Mesenchymal stem cell (in vitro differentiated cells and primary cell): ENCODE data around the gene PIEZO1.

Experiments
- DNase-seq: peaks from one replicate; pipeline ENCODE4 v3.0.0-alpha.2; 2013
- H2AFZ ChIP-seq: one replicate; pipeline ENCODE4 v1.6.1; 2013; ENCODE audit warnings: low read depth, mild to moderate bottlenecking, control low read depth, inconsistent platforms, low read length, moderate library complexity
- H2AK5ac ChIP-seq: 2 replicates; pipeline ENCODE4 v1.6.1; 2013; ENCODE audit warnings: low read length, moderate library complexity, mild to moderate bottlenecking, inconsistent platforms; ENCODE audit not compliant: severe bottlenecking
- H2BK120ac ChIP-seq: one replicate; pipeline ENCODE4 v1.6.1; 2013; ENCODE audit warnings: low read depth, mild to moderate bottlenecking, inconsistent platforms, low read length, moderate library complexity
- H2BK12ac ChIP-seq, 2 experiments: one replicate each; pipeline ENCODE4 v1.6.1; 2013; ENCODE audit warnings: inconsistent platforms in 2 of 2, low read length in 2 of 2, mild to moderate bottlenecking in 2 of 2, moderate library complexity in 2 of 2, control low read depth in 1 of 2
- H2BK15ac ChIP-seq: one replicate; pipeline ENCODE4 v1.6.1; 2013; ENCODE audit warnings: mild to moderate bottlenecking, low read depth, inconsistent platforms; ENCODE audit not compliant: poor library complexity, severe bottlenecking
- H2BK5ac ChIP-seq: 2 replicates; pipeline ENCODE4 v1.6.1; 2013; ENCODE audit warnings: low read depth, mild to moderate bottlenecking, low read length, control low read depth, inconsistent platforms; ENCODE audit not compliant: poor library complexity, severe bottlenecking
- H3K14ac ChIP-seq, 2 experiments: one replicate each; pipeline ENCODE4 v1.6.1; 2013; ENCODE audit warnings: inconsistent platforms in 2 of 2, low read length in 2 of 2, control low read depth in 1 of 2, mild to moderate bottlenecking in 1 of 2, moderate library complexity in 1 of 2
- H3K18ac ChIP-seq, 2 experiments: one replicate each; pipeline ENCODE4 v1.6.1; 2013; ENCODE audit warnings: inconsistent platforms in 2 of 2, low read length in 2 of 2, control low read depth in 1 of 2, low read depth in 1 of 2, mild to moderate bottlenecking in 1 of 2
- H3K23ac ChIP-seq, 2 experiments: one replicate each; pipeline ENCODE4 v1.6.1; 2013; ENCODE audit warnings: inconsistent platforms in 2 of 2, low read length in 2 of 2, mild to moderate bottlenecking in 2 of 2, moderate library complexity in 2 of 2, control low read depth in 1 of 2
- H3K27ac ChIP-seq: 2 replicates; pipeline ENCODE4 v1.5.1; 2013; ENCODE audit warnings: mild to moderate bottlenecking, moderate library complexity, low read length, control low read depth, inconsistent platforms; ENCODE audit not compliant: poor library complexity, severe bottlenecking
- H3K27me3 ChIP-seq, 2 experiments: 2 replicates each; pipeline versions ENCODE4 v1.6.1 to v1.7.0; 2013; ENCODE audit warnings: low read length in 2 of 2, mild to moderate bottlenecking in 2 of 2, moderate library complexity in 2 of 2, control low read depth in 1 of 2, inconsistent platforms in 1 of 2; ENCODE audit not compliant: control insufficient read depth in 1 of 2, insufficient read depth in 1 of 2
- H3K36me3 ChIP-seq, 2 experiments: 2 replicates each; pipeline versions ENCODE4 v1.6.1 to v1.7.0; 2013; ENCODE audit warnings: low read length in 2 of 2, control low read depth in 1 of 2, inconsistent platforms in 1 of 2, low read depth in 1 of 2, mild to moderate bottlenecking in 1 of 2; ENCODE audit not compliant: insufficient read depth in 2 of 2, control insufficient read depth in 1 of 2
- H3K4ac ChIP-seq, 2 experiments: one replicate each; pipeline ENCODE4 v1.6.1; 2013; ENCODE audit warnings: inconsistent platforms in 2 of 2, low read length in 2 of 2, mild to moderate bottlenecking in 2 of 2, moderate library complexity in 2 of 2, control low read depth in 1 of 2, low read depth in 1 of 2
- H3K4me1 ChIP-seq: 2 replicates; pipeline ENCODE4 v1.6.1; 2013; ENCODE audit warnings: low read depth, low read length, control low read depth; ENCODE audit not compliant: control insufficient read depth, insufficient read depth
- H3K4me2 ChIP-seq: 2 replicates; pipeline ENCODE4 v1.6.1; 2013; ENCODE audit warnings: low read length, mild to moderate bottlenecking, inconsistent platforms; ENCODE audit not compliant: poor library complexity, severe bottlenecking
- H3K4me3 ChIP-seq, 2 experiments: 2 replicates each; pipeline versions ENCODE4 v1.5.1 to v1.7.0; 2013; ENCODE audit warnings: low read length in 2 of 2, mild to moderate bottlenecking in 2 of 2, control low read depth in 1 of 2, low read depth in 1 of 2; ENCODE audit not compliant: insufficient read depth in 1 of 2
- H3K79me1 ChIP-seq: replicated peaks from 2 replicates; pipeline ENCODE4 v1.6.1; 2013; ENCODE audit warnings: mild to moderate bottlenecking, control low read depth, low read length, inconsistent platforms; ENCODE audit not compliant: poor library complexity, severe bottlenecking
- H3K9ac ChIP-seq: 2 replicates; pipeline ENCODE4 v1.7.0; 2013; ENCODE audit warnings: mild to moderate bottlenecking, low read length, moderate library complexity
- H3K9me3 ChIP-seq: 2 replicates; pipeline ENCODE4 v1.7.0; 2013; ENCODE audit warnings: mild to moderate bottlenecking, low read length; ENCODE audit not compliant: control insufficient read depth
- H4K8ac ChIP-seq: one replicate; pipeline ENCODE4 v1.6.1; 2013; ENCODE audit warnings: inconsistent platforms, mild to moderate bottlenecking, low read length, moderate library complexity
- H4K91ac ChIP-seq: one replicate; pipeline ENCODE4 v1.6.1; 2013; ENCODE audit warnings: mild to moderate bottlenecking, low read length, inconsistent platforms
- WGBS: methylation state at CpG from one replicate; pipeline ENCODE4 v1.1.7; 2013; ENCODE audit warnings: mixed read lengths; 5-methylcytosine and 5-hydroxymethylcytosine counted together

Gene PIEZO1

DNA sequence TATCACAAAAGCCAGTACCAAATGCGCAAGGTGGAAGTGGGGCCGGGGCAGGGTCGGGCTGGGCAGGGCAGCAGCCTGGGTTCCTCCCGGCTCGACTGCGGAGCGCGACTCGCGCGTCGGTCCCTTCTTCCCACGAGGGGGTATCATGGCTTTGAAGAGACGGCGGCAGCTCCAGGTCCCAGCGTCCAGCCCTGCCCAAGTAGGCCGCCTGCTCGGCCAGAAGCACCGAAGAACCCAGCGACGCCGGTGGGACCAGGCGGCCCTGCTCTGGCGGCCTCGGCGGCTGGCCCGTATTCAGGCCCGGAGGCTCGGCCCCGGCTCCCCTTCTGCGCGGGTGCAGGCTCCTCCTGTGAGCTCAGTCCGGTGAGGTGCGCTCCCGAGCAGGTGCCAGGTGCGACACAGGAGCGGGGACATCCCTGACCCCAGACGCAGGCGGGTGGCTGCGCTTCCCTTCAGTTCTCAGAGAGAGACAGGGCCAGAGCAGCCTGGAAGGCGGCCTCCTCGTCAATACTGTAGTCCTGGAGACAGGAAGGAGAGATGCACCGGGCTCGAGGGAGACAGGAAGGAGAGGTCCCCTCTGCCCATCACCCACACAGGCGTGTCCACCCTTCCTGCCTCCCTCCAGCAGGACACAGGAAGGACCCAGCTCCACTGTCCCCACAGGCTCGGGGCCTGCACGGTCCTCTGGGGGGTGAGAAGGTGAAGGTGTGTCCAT lies 87.7 kb downstream of the PIEZO1 start:
- H3K23ac ChIP-seq = no peak overlapping the region
- H4K8ac ChIP-seq = no peak overlapping the region
- H2AK5ac ChIP-seq = no peak overlapping the region
- H3K9ac ChIP-seq = no peak overlapping the region
- H3K4me2 ChIP-seq = no peak overlapping the region
- H3K4ac ChIP-seq = no peak overlapping the region
- peaks cover 17% of the 10 kb centered on the region for H3K4me1 ChIP-seq
- no peak overlapping the region for H2BK12ac ChIP-seq
- 92% methylated on average over 44 of the region's 47 CpGs for WGBS
- no peak overlapping the region for H2BK15ac ChIP-seq
- no peak overlapping the region for H3K4me3 ChIP-seq
- no peak overlapping the region for H2BK120ac ChIP-seq
- H4K91ac ChIP-seq = no peak overlapping the region
- no peaks in the 10 kb centered on the region for H3K9me3 ChIP-seq
- H2BK5ac ChIP-seq = no peak overlapping the region
- H3K27ac ChIP-seq = no peak overlapping the region
- peaks cover 11% of the 10 kb centered on the region for H3K79me1 ChIP-seq
- peaks cover 0 to 13% of the 10 kb centered on the region in 2 experiments for H3K27me3 ChIP-seq
- no peak overlapping the region for H2AFZ ChIP-seq
- no peak for DNase-seq
- H3K18ac ChIP-seq = no peak overlapping the region
- H3K14ac ChIP-seq = no peak overlapping the region
- H3K36me3 ChIP-seq = peaks cover 24 to 54% of the 10 kb centered on the region in 2 experiments

DNA sequence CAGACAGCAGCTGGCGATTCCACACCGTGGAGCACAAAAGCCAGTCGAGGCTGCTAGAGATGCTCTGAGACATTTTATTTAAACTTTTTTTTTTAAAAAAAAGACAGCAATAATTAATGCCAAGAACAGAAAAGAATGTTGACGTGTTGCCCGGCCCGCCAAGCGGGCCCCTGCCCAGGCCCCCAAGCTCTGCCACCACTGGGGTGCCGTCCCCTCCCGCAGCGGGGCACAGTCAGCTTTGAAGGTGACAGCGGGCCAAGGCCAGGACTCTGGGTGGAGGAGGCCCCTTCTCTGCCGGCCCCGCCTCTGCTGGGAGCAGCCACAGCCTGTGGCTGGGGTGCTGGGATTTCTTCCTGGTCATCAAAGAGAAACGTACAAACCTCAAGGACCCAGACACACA lies 88.6 kb downstream of the PIEZO1 start:
- Histone ChIP-seq H2AK5ac (no peak overlapping the region), H3K79me1 (peaks cover 5% of the 10 kb centered on the region), H3K27me3 (peaks cover 0 to 16% of the 10 kb centered on the region in 2 experiments), H2BK120ac (no peak overlapping the region), H3K18ac (no peak overlapping the region), H3K9ac (no peak overlapping the region), H2BK5ac (no peak overlapping the region), H4K91ac (no peak overlapping the region), H3K4ac (no peak overlapping the region), H2BK15ac (no peak overlapping the region), H3K4me2 (no peak overlapping the region), H3K23ac (no peak overlapping the region), H3K14ac (no peak overlapping the region), H3K9me3 (no peaks in the 10 kb centered on the region), H3K4me3 (no peak overlapping the region), H2BK12ac (no peak overlapping the region), H3K27ac (no peak overlapping the region), H3K36me3 (peaks cover 24 to 50% of the 10 kb centered on the region in 2 experiments), H4K8ac (no peak overlapping the region), H3K4me1 (peaks cover 13% of the 10 kb centered on the region), H2AFZ (no peak overlapping the region)
- no peak for DNase-seq
- 94% methylated on average over 11 of the region's 14 CpGs for WGBS

DNA sequence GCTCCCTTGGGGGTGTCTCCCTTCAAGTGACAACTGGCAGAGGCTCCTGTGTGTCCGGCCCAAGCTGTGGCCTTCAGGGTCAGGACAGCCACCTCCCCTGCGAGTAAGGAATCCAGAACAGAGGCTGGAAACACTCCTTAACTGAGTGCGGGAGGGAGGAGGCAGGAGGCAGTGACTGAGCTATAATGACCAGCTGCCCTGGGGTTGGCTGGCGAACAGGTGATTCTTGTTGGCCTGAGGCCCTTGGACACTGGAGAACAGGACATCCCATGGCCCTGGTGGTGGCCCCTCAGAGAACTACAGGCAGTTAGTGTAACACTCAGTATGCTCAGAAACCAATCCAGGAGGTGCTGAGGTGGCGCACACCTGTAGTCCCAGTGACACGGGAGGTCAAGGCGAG lies 89.3 kb downstream of the PIEZO1 start:
- H2BK15ac ChIP-seq = no peak overlapping the region
- H3K27ac ChIP-seq = no peak overlapping the region
- no peak overlapping the region for H4K91ac ChIP-seq

DNA sequence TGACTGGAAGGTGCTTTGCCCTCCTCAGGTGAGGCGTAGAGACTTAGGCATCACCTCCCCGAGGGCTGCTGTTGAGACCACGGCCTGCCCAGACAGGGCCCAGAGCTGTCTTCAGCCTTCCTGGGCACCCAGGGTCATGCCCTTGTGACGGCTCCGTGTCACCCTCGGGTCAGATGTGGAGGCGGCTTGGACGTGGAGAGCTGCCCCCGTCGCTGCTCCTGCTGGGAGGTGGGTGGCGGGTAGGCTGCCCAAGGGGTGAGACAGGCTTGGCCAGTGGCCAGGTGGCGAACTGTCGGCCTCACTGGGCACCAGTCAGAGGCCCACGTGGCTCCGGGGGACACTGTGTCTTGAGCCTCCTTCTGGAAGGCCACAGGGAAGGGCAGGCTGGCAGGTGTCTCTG lies 89.8 kb downstream of the PIEZO1 start:
- no peak overlapping the region for H2BK5ac ChIP-seq
- H3K79me1 ChIP-seq = no peaks in the 10 kb centered on the region
- DNase-seq = no peak
- WGBS = 87% methylated on average over 15 of the region's 15 CpGs
- peaks cover 4% of the 10 kb centered on the region for H3K4me1 ChIP-seq
- H4K8ac ChIP-seq = no peak overlapping the region
- no peaks in the 10 kb centered on the region for H3K9me3 ChIP-seq
- no peak overlapping the region for H2BK15ac ChIP-seq
- H3K18ac ChIP-seq = no peak overlapping the region
- no peak overlapping the region for H3K4me3 ChIP-seq
- H2AK5ac ChIP-seq = no peak overlapping the region
- no peak overlapping the region for H2BK12ac ChIP-seq
- H3K4me2 ChIP-seq = no peak overlapping the region
- no peak overlapping the region for H3K9ac ChIP-seq
- H4K91ac ChIP-seq = no peak overlapping the region
- no peak overlapping the region for H3K27ac ChIP-seq
- no peak overlapping the region for H2BK120ac ChIP-seq
- no peak overlapping the region for H3K4ac ChIP-seq
- H3K23ac ChIP-seq = no peak overlapping the region
- H3K27me3 ChIP-seq = peaks cover 9 to 27% of the 10 kb centered on the region in 2 experiments
- H2AFZ ChIP-seq = no peak overlapping the region
- H3K14ac ChIP-seq = no peak overlapping the region
- peaks cover 24 to 47% of the 10 kb centered on the region in 2 experiments for H3K36me3 ChIP-seq

More for the DNA sequence above, 89.3 kb downstream of the PIEZO1 start:
- Histone ChIP-seq H2BK5ac (no peak overlapping the region), H3K36me3 (peaks cover 24 to 52% of the 10 kb centered on the region in 2 experiments), H3K4me1 (peaks cover 8% of the 10 kb centered on the region), H3K4me2 (no peak overlapping the region), H3K9ac (no peak overlapping the region), H3K4me3 (no peak overlapping the region), H2BK12ac (no peak overlapping the region), H3K4ac (peak overlapping the region in 1 of 2 experiments; percentile 0), H3K18ac (no peak overlapping the region), H3K79me1 (peaks cover 2% of the 10 kb centered on the region), H3K14ac (no peak overlapping the region), H3K23ac (no peak overlapping the region), H2BK120ac (no peak overlapping the region), H2AK5ac (no peak overlapping the region), H2AFZ (no peak overlapping the region), H4K8ac (no peak overlapping the region), H3K27me3 (peaks cover 4 to 22% of the 10 kb centered on the region in 2 experiments), H3K9me3 (no peaks in the 10 kb centered on the region)
- DNase-seq = no peak
- 96% methylated on average over 7 of the region's 7 CpGs for WGBS
